22Rv1 (cell line): Measurements from ENCODE around the gene SOX14.

Source experiments
- ZFX ChIP-seq: fragments of 450-650 bp; IDR thresholded peaks from 2 replicates; pipeline ENCODE4 v1.6.1; 2017; ENCODE audit warnings: antibody characterized with exemption, borderline replicate concordance
- TF ChIP-seq, protein P1 (sequence below): fragments of 450-650 bp; IDR thresholded peaks from 2 replicates; pipeline ENCODE4 v1.5.1; 2017; ENCODE audit warnings: mild to moderate bottlenecking

- TF ChIP-seq, protein P1, sequence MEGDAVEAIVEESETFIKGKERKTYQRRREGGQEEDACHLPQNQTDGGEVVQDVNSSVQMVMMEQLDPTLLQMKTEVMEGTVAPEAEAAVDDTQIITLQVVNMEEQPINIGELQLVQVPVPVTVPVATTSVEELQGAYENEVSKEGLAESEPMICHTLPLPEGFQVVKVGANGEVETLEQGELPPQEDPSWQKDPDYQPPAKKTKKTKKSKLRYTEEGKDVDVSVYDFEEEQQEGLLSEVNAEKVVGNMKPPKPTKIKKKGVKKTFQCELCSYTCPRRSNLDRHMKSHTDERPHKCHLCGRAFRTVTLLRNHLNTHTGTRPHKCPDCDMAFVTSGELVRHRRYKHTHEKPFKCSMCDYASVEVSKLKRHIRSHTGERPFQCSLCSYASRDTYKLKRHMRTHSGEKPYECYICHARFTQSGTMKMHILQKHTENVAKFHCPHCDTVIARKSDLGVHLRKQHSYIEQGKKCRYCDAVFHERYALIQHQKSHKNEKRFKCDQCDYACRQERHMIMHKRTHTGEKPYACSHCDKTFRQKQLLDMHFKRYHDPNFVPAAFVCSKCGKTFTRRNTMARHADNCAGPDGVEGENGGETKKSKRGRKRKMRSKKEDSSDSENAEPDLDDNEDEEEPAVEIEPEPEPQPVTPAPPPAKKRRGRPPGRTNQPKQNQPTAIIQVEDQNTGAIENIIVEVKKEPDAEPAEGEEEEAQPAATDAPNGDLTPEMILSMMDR = no peak
- no peak for TF ChIP-seq ZFX
Measured at GRCh38 chr3:137743608-137744007, 20.5 kb upstream of the SOX14 start.
